ENCODE results near the gene KCTD4. TPM values are rescaled to one million over a fixed set of nuclear protein-coding genes. Genes with fewer than 3 reads are reported as not detected.

Gene KCTD4
- total RNA-seq, 1 donor from 2014 or later, result not detected

- DNase-seq (ENCODE audit: low spot score), result no peak
- Mint-ChIP-seq H3K36me3 (ENCODE audit: low read depth, unreplicated experiment) (peaks cover 6% of the 10 kb centered on the region), H3K4me3 (ENCODE audit: unreplicated experiment) (no peak overlapping the region), H3K9me3 (ENCODE audit: unreplicated experiment) (no peaks in the 10 kb centered on the region), H3K27ac (ENCODE audit: unreplicated experiment) (no peak overlapping the region), H3K27me3 (ENCODE audit: unreplicated experiment) (peaks cover 3% of the 10 kb centered on the region), H3K4me1 (ENCODE audit: unreplicated experiment) (no peaks in the 10 kb centered on the region)
- no peak for TF ChIP-seq CTCF (IDR thresholded peaks at IDR 0.05; ENCODE audit: unreplicated experiment)
Measured at GRCh38 chr13:45184693-45185092, 16.2 kb downstream of the KCTD4 start.

DNA sequence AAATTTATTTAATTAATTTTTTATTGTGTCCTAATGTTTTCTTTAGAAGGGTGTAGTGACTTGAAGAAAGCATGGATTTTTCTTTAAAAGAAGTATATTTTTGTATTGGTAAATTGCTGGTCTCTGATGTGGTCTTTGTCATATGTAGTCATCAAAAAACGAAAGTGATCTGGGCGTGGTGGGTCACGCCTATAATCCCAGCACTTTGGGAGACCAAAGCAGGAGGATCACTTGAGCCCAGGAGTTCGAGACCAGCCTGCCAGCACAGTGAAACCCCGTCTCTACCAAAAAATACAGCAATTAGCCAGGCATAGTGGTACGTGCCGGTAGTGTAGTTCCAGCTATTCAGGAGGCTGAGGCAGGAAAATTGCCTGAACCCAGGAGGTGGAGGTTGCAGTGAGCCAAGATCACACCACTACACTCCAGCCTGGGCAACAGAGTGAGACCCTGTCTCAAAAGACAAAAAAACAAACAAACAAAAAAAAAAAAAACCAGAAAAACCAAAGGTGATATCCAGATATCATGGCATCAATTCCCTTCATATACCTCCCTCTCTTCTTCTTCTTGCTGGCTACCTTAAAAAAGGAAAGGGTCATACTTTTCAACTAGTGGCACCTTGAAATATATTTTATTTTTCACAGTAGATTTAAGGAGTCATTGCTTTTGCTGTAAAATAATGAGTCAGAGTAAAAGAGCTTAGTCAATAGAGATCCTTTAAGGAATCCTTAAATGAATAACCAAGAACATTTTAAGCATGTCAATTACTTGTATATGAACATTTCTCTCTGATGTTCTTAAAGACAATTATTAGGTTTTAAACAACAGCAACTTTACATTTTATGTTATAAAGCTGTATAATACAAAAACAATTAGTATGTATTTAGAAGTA is 19.9 kb downstream of the KCTD4 start:
- Mint-ChIP-seq H3K4me3 (ENCODE audit: unreplicated experiment) (no peak overlapping the region), H3K9me3 (ENCODE audit: unreplicated experiment) (no peaks in the 10 kb centered on the region)
- TF ChIP-seq CTCF (IDR thresholded peaks at IDR 0.05; ENCODE audit: unreplicated experiment), result no peak

DNA sequence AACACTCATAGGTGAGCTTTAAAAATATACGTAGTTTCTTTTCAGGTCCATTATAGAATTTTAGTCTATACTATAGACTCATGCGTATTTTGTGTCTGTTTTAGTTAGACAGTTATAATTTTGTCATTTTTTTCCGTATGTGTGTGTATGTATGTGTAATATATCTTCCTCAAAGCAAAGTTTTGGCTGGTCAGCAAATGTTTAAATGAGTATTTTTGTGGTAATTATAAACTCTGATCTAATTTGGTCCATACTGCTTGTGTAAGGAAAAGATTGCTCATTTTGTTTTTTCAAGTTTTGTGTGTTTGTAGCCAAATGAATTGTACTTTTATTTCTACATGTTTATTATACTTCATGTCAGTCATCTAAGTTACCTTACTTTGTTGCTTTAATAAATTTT is 20.5 kb downstream of the KCTD4 start:
- Mint-ChIP-seq H3K4me1 (ENCODE audit: unreplicated experiment) (no peaks in the 10 kb centered on the region), H3K36me3 (ENCODE audit: low read depth, unreplicated experiment) (peaks cover 6% of the 10 kb centered on the region), H3K4me3 (ENCODE audit: unreplicated experiment) (no peak overlapping the region), H3K27me3 (ENCODE audit: unreplicated experiment) (peaks cover 5% of the 10 kb centered on the region), H3K27ac (ENCODE audit: unreplicated experiment) (no peak overlapping the region), H3K9me3 (ENCODE audit: unreplicated experiment) (no peaks in the 10 kb centered on the region)
- DNase-seq (ENCODE audit: low spot score), result no peak
- TF ChIP-seq CTCF (IDR thresholded peaks at IDR 0.05; ENCODE audit: unreplicated experiment), result no peak

More for the DNA sequence above, 19.9 kb downstream of the KCTD4 start:
- H3K27ac Mint-ChIP-seq (ENCODE audit: unreplicated experiment), result no peak overlapping the region
- H3K4me1 Mint-ChIP-seq (ENCODE audit: unreplicated experiment), result no peaks in the 10 kb centered on the region
- peaks cover 5% of the 10 kb centered on the region for H3K27me3 Mint-ChIP-seq (ENCODE audit: unreplicated experiment)
- H3K36me3 Mint-ChIP-seq (ENCODE audit: low read depth, unreplicated experiment), result peaks cover 6% of the 10 kb centered on the region
- no peak for DNase-seq (ENCODE audit: low spot score)

DNA sequence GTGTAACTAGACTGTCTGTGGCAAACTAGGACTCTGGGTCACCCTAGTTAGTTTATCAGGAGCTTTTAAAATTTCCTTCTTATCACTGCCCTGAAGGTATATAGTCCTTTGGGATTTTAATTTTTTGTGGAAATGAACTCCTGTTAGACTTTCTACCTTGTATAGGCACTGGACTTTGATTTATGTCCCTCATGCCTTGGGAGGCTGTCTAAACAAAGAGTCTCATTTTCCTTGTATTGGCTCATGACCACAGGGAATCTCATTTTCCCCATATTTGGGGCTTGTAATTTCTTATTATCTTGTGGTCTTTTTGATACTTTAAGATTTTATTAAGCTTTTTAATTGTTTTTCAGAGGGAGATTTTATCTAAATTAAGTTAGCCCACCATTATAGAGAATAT is 21.4 kb downstream of the KCTD4 start:
- no peak overlapping the region for H3K4me3 Mint-ChIP-seq (ENCODE audit: unreplicated experiment)
- H3K4me1 Mint-ChIP-seq (ENCODE audit: unreplicated experiment), result no peaks in the 10 kb centered on the region
- H3K27ac Mint-ChIP-seq (ENCODE audit: unreplicated experiment), result no peak overlapping the region
- H3K9me3 Mint-ChIP-seq (ENCODE audit: unreplicated experiment), result no peaks in the 10 kb centered on the region
- H3K36me3 Mint-ChIP-seq (ENCODE audit: low read depth, unreplicated experiment), result peaks cover 5% of the 10 kb centered on the region
- TF ChIP-seq CTCF (IDR thresholded peaks at IDR 0.05; ENCODE audit: unreplicated experiment), result no peak
- peaks cover 5% of the 10 kb centered on the region for H3K27me3 Mint-ChIP-seq (ENCODE audit: unreplicated experiment)
- DNase-seq (ENCODE audit: low spot score), result no peak

Measured in endothelial cell (in vitro differentiated cells).